Measurements from ENCODE around the gene IGSF21.

- TF ChIP-seq, protein P1, sequence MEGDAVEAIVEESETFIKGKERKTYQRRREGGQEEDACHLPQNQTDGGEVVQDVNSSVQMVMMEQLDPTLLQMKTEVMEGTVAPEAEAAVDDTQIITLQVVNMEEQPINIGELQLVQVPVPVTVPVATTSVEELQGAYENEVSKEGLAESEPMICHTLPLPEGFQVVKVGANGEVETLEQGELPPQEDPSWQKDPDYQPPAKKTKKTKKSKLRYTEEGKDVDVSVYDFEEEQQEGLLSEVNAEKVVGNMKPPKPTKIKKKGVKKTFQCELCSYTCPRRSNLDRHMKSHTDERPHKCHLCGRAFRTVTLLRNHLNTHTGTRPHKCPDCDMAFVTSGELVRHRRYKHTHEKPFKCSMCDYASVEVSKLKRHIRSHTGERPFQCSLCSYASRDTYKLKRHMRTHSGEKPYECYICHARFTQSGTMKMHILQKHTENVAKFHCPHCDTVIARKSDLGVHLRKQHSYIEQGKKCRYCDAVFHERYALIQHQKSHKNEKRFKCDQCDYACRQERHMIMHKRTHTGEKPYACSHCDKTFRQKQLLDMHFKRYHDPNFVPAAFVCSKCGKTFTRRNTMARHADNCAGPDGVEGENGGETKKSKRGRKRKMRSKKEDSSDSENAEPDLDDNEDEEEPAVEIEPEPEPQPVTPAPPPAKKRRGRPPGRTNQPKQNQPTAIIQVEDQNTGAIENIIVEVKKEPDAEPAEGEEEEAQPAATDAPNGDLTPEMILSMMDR (IDR thresholded peaks at IDR 0.05) = no peak
- no peak for TF ChIP-seq POLR2A (IDR thresholded peaks at IDR 0.05)
Measured at GRCh38 chr1:18179009-18179408, 71.4 kb downstream of the IGSF21 start.
